ENCODE data around the gene NOL4L.
"Not testable (repeated sequence)": the region's sequence is repeated elsewhere in the genome, so short reads cannot be mapped to it uniquely, and the experiment has no call there.

Gene NOL4L

GRCh38 chr20:32496811-32497533, 88.2 kb downstream of the NOL4L start:
- no peak for FAIRE-seq

- no peak for FAIRE-seq
Observed at GRCh38 chr20:32495949-32496348, 89.2 kb downstream of the NOL4L start.

- FAIRE-seq = no peak
Observed at GRCh38 chr20:32495217-32495565, 89.9 kb downstream of the NOL4L start.

GRCh38 chr20:32494483-32495216, 90.5 kb downstream of the NOL4L start:
- no peak for FAIRE-seq

- no peak for FAIRE-seq
Observed at GRCh38 chr20:32493356-32493755, 91.8 kb downstream of the NOL4L start.

- FAIRE-seq = not testable (repeated sequence)
Observed at GRCh38 chr20:32491764-32492151, 93.4 kb downstream of the NOL4L start.

GRCh38 chr20:32490942-32491763, 94.0 kb downstream of the NOL4L start:
- no peak for FAIRE-seq

- no peak for FAIRE-seq
Observed at GRCh38 chr20:32488066-32488838, 96.9 kb downstream of the NOL4L start.

GRCh38 chr20:32487381-32487780, 97.8 kb downstream of the NOL4L start:
- FAIRE-seq = no peak

- no peak for FAIRE-seq
Observed at GRCh38 chr20:32485770-32486478, 99.2 kb downstream of the NOL4L start.

- peak; percentile 92 for FAIRE-seq
Observed at GRCh38 chr20:32484958-32485769, 100.0 kb downstream of the NOL4L start.

- FAIRE-seq = no peak
Observed at GRCh38 chr20:32484225-32484957, 100.7 kb downstream of the NOL4L start.

- no peak for FAIRE-seq
Observed at GRCh38 chr20:32483351-32484224, 101.5 kb downstream of the NOL4L start.

GRCh38 chr20:32482442-32483261, 102.5 kb downstream of the NOL4L start:
- no peak for FAIRE-seq

GRCh38 chr20:32482143-32482441, 103.0 kb downstream of the NOL4L start:
- no peak for FAIRE-seq

- FAIRE-seq = no peak
Observed at GRCh38 chr20:32481311-32482142, 103.6 kb downstream of the NOL4L start.

- FAIRE-seq = no peak
Observed at GRCh38 chr20:32480371-32481241, 104.5 kb downstream of the NOL4L start.

Data from islet of Langerhans (tissue), 1 donor.